GM10266 (cell line): ENCODE data around the gene NCAPD2.

ENCODE experiments used
- DNase-seq: peaks from one replicate; pipeline ENCODE4 v3.0.0; 2012; ENCODE audit errors: extremely low spot score
- TF ChIP-seq, protein P1 (sequence below): IDR thresholded peaks from 2 replicates; pipeline ENCODE4 v1.5.1; 2012; ENCODE audit warnings: mild to moderate bottlenecking, low read depth; ENCODE audit not compliant: control insufficient read depth, insufficient read depth; ENCODE audit errors: missing control alignments

Gene NCAPD2, protein sequence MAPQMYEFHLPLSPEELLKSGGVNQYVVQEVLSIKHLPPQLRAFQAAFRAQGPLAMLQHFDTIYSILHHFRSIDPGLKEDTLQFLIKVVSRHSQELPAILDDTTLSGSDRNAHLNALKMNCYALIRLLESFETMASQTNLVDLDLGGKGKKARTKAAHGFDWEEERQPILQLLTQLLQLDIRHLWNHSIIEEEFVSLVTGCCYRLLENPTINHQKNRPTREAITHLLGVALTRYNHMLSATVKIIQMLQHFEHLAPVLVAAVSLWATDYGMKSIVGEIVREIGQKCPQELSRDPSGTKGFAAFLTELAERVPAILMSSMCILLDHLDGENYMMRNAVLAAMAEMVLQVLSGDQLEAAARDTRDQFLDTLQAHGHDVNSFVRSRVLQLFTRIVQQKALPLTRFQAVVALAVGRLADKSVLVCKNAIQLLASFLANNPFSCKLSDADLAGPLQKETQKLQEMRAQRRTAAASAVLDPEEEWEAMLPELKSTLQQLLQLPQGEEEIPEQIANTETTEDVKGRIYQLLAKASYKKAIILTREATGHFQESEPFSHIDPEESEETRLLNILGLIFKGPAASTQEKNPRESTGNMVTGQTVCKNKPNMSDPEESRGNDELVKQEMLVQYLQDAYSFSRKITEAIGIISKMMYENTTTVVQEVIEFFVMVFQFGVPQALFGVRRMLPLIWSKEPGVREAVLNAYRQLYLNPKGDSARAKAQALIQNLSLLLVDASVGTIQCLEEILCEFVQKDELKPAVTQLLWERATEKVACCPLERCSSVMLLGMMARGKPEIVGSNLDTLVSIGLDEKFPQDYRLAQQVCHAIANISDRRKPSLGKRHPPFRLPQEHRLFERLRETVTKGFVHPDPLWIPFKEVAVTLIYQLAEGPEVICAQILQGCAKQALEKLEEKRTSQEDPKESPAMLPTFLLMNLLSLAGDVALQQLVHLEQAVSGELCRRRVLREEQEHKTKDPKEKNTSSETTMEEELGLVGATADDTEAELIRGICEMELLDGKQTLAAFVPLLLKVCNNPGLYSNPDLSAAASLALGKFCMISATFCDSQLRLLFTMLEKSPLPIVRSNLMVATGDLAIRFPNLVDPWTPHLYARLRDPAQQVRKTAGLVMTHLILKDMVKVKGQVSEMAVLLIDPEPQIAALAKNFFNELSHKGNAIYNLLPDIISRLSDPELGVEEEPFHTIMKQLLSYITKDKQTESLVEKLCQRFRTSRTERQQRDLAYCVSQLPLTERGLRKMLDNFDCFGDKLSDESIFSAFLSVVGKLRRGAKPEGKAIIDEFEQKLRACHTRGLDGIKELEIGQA (N-terminal part only)

GRCh38 chr12:6493497-6494257, at the start of gene NCAPD2:
Gene NCAPD2 (plus strand): TSS chr12:6494102. CDS start chr12:6495099, 997 bp downstream.
- DNase-seq, result peak; percentile 96

GRCh38 chr12:6444704-6445688, 48.9 kb upstream of the NCAPD2 start, which contains the start of gene CD27:
Gene CD27 (plus strand): TSS chr12:6444955. CDS start chr12:6445096, 141 bp downstream.
- TF ChIP-seq, protein P1, sequence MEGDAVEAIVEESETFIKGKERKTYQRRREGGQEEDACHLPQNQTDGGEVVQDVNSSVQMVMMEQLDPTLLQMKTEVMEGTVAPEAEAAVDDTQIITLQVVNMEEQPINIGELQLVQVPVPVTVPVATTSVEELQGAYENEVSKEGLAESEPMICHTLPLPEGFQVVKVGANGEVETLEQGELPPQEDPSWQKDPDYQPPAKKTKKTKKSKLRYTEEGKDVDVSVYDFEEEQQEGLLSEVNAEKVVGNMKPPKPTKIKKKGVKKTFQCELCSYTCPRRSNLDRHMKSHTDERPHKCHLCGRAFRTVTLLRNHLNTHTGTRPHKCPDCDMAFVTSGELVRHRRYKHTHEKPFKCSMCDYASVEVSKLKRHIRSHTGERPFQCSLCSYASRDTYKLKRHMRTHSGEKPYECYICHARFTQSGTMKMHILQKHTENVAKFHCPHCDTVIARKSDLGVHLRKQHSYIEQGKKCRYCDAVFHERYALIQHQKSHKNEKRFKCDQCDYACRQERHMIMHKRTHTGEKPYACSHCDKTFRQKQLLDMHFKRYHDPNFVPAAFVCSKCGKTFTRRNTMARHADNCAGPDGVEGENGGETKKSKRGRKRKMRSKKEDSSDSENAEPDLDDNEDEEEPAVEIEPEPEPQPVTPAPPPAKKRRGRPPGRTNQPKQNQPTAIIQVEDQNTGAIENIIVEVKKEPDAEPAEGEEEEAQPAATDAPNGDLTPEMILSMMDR, result no peak

More at GRCh38 chr12:6493497-6494257, at the start of gene NCAPD2:
- TF ChIP-seq, protein P1, result no peak

DNA sequence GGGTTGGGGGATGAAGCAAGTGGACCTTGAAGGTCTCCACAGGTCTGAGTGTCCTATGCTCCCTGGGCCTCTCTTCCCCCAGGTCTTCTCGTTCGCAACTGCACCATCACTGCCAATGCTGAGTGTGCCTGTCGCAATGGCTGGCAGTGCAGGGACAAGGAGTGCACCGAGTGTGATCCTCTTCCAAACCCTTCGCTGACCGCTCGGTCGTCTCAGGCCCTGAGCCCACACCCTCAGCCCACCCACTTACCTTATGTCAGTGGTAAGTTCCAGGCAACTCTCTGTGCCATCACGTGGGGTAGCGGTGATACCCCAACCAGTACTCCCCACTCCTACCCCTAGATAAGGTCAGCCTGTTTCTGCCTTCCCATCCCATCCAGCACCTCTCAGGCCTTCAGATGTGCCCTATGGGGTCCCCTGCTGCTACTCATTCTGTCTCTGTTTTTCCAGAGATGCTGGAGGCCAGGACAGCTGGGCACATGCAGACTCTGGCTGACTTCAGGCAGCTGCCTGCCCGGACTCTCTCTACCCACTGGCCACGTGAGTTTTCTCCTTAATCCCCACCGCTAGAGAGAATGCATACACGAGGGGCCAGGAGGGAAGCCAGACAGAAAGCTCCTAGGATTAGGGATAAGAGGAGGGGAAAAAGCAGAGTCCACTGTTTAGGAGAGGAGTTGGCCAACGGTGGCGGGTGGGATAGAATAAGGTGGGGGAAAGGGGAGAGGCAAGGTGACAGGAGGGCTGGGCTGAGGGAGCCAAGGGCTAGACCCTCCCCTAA, 43.6 kb upstream of the NCAPD2 start:
- TF ChIP-seq, protein P1, result no peak

More at GRCh38 chr12:6444704-6445688, 48.9 kb upstream of the NCAPD2 start, which contains the start of gene CD27:
- DNase-seq, result no peak

DNA sequence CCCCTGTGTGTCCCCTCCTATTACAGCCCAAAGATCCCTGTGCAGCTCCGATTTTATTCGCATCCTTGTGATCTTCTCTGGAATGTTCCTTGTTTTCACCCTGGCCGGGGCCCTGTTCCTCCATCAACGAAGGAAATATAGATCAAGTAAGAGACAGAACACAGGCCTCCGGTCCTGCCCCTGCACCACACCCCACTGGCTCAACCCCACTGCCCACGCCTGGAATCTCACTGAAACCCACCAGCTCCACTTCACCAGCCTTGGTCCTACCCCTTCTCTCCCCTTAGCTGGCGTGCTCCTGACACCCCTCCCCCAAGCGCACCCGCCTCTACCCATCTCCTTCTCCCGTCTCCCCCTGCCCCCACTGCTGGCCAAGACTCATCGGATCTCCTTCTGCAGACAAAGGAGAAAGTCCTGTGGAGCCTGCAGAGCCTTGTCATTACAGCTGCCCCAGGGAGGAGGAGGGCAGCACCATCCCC, 43.0 kb upstream of the NCAPD2 start:
- DNase-seq, result no peak
- TF ChIP-seq, protein P1, result no peak

More for the DNA sequence above, 43.6 kb upstream of the NCAPD2 start:
- no peak for DNase-seq
